Measurements from ENCODE around the gene C4BPB. TPM values are rescaled to one million over a fixed set of nuclear protein-coding genes. Genes with fewer than 3 reads are reported as not detected.

Gene C4BPB
- total RNA-seq, 5 donors from 2014 or later (not counting 1 experiment from before 2014, with no cell fraction given), result 0.66 to 4.8 (median 1.0) TPM; not detected in 1

GRCh38 chr1:207131163-207131562 is 42.5 kb downstream of the C4BPB start:
- no peak for DNase-seq
- no peak overlapping the region for H3K27ac ChIP-seq (ENCODE audit: low read length)
- Mint-ChIP-seq H3K27ac (no peak overlapping the region), H3K4me1 (no peaks in the 10 kb centered on the region), H3K4me3 (no peak overlapping the region), H3K36me3 (peaks cover 8% of the 10 kb centered on the region), H3K9me3 (peaks cover 14 to 37% (median 27%) of the 10 kb centered on the region in 3 donors), H3K27me3 (no peaks in the 10 kb centered on the region)
- H3K4me1 ChIP-seq (ENCODE audit: control insufficient read depth in 1 of 2, extremely low read depth in 1 of 2, insufficient read depth in 2 of 2, low read length in 2 of 2), result no peaks in the 10 kb centered on the region
- no peak for ATAC-seq (replicated peaks in 1 of 4)
- ChIA-PET POLR2A (no interaction called here), CTCF (no interaction called here)
- H3K9me3 ChIP-seq, result peaks cover 9% of the 10 kb centered on the region
- no peaks in the 10 kb centered on the region for H3K36me3 ChIP-seq (ENCODE audit: control insufficient read depth in 2 of 2, extremely low read depth in 1 of 2, insufficient read depth in 1 of 2, low read length in 1 of 2)
- WGBS (ENCODE audit: insufficient coverage), result 60% methylated on average over 1 of the region's 4 CpGs
- no peaks in the 10 kb centered on the region for H3K27me3 ChIP-seq (replicated peaks in 1 of 2; ENCODE audit: control insufficient read depth in 2 of 2, extremely low read depth in 1 of 2, insufficient read depth in 2 of 2, low read length in 1 of 2)
- no peak overlapping the region for H3K4me3 ChIP-seq (ENCODE audit: control insufficient read depth in 1 of 2, extremely low read depth in 1 of 2, low read length in 1 of 2)

DNA sequence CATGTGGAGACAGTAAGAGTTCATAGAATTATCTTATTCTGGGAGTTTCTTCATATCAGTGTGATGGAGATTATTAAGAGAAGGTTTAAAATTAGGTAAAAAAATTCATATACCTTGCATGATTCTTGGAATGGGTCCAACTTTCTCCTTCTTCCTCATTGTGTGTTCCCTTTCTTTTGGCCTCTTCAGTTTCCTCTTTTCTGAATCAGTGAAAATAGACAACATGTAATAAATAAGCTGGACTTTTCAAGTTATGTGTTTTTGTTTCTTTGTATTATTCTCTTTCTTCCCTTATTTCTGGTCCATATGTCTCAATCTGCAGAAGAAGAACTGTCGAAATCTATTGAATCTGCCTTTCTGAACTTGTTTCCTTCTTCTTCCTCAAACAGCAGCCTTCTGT is 45.9 kb downstream of the C4BPB start:
- CTCF ChIA-PET, result no interaction called here
- DNase-seq (no peak), ATAC-seq (replicated peaks in 1 of 4) (no peak)

DNA sequence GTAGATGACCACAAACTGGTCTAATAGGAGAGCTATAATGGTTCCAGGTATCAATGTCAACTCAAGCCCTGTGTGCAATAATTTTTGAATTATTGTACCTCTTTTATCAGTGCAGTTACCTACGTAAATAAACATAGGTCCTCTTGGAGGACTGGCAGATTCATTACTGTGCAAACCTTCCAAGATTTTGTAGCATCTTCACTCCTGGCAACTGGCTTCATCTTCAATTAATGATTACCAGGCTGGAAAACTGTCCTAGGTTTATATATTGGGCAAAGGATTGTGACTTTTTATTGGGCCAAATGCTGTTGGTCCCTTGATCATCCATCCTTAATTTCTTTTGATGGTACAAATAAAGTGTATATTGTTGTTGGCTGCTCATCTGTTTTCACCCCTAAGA is 51.0 kb downstream of the C4BPB start:
- Mint-ChIP-seq H3K4me3 (no peak overlapping the region), H3K36me3 (no peaks in the 10 kb centered on the region), H3K9me3 (peaks cover 0 to 4% (median 0%) of the 10 kb centered on the region in 3 donors), H3K4me1 (no peaks in the 10 kb centered on the region), H3K27me3 (peaks cover 0 to 2% of the 10 kb centered on the region in 2 donors), H3K27ac (no peak overlapping the region)
- WGBS (ENCODE audit: insufficient coverage), result 100% methylated on average over 1 of the region's 1 CpG
- POLR2A ChIA-PET, result no interaction called here
- Histone ChIP-seq H3K27ac (ENCODE audit: low read length) (no peak overlapping the region), H3K4me3 (ENCODE audit: control insufficient read depth in 1 of 2, extremely low read depth in 1 of 2, low read length in 1 of 2) (no peak overlapping the region), H3K36me3 (ENCODE audit: control insufficient read depth in 2 of 2, extremely low read depth in 1 of 2, insufficient read depth in 1 of 2, low read length in 1 of 2) (no peaks in the 10 kb centered on the region), H3K9me3 (no peaks in the 10 kb centered on the region), H3K4me1 (ENCODE audit: control insufficient read depth in 1 of 2, extremely low read depth in 1 of 2, insufficient read depth in 2 of 2, low read length in 2 of 2) (no peaks in the 10 kb centered on the region), H3K27me3 (replicated peaks in 1 of 2; ENCODE audit: control insufficient read depth in 2 of 2, extremely low read depth in 1 of 2, insufficient read depth in 2 of 2, low read length in 1 of 2) (no peaks in the 10 kb centered on the region)
- ATAC-seq (replicated peaks in 1 of 4) (no peak), DNase-seq (no peak)
- CTCF ChIA-PET, result no interaction called here

More for the DNA sequence above, 45.9 kb downstream of the C4BPB start:
- Histone ChIP-seq H3K27me3 (replicated peaks in 1 of 2; ENCODE audit: control insufficient read depth in 2 of 2, extremely low read depth in 1 of 2, insufficient read depth in 2 of 2, low read length in 1 of 2) (no peaks in the 10 kb centered on the region), H3K36me3 (ENCODE audit: control insufficient read depth in 2 of 2, extremely low read depth in 1 of 2, insufficient read depth in 1 of 2, low read length in 1 of 2) (no peaks in the 10 kb centered on the region), H3K4me1 (ENCODE audit: control insufficient read depth in 1 of 2, extremely low read depth in 1 of 2, insufficient read depth in 2 of 2, low read length in 2 of 2) (no peaks in the 10 kb centered on the region), H3K27ac (ENCODE audit: low read length) (no peak overlapping the region), H3K9me3 (no peaks in the 10 kb centered on the region), H3K4me3 (ENCODE audit: control insufficient read depth in 1 of 2, extremely low read depth in 1 of 2, low read length in 1 of 2) (no peak overlapping the region)
- Mint-ChIP-seq H3K27me3 (no peaks in the 10 kb centered on the region), H3K4me3 (no peak overlapping the region), H3K27ac (no peak overlapping the region), H3K9me3 (peaks cover 8 to 14% (median 10%) of the 10 kb centered on the region in 3 donors), H3K4me1 (no peaks in the 10 kb centered on the region), H3K36me3 (no peaks in the 10 kb centered on the region)
- POLR2A ChIA-PET, result interaction anchor here in 1 of 2 donors (0.6 kb wide), 1 partner anchor 24 kb away, joined by 3 read pairs; no protein-coding TSS in a partner anchor
- WGBS (ENCODE audit: insufficient coverage), result 80% methylated on average over 1 of the region's 1 CpG

DNA sequence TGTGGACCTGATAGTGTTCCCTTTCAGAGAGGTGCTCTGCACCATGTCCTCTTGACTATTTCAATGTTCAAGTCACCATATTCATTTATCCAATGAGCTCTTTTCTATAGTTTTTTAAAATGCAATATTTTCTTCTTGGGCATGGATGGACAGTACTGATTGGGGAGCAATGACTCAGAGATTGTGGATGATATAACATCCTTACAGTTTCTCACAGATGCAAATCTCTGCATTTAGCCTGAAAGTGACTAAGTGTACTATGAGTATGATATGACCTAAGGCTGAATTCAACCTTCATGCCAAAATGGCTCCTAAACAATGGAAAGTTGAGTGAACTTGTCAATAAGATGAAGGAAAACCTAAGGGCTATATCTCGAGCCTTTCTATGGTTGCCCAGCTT is 51.9 kb downstream of the C4BPB start:
- H3K4me1 Mint-ChIP-seq, result no peaks in the 10 kb centered on the region

DNA sequence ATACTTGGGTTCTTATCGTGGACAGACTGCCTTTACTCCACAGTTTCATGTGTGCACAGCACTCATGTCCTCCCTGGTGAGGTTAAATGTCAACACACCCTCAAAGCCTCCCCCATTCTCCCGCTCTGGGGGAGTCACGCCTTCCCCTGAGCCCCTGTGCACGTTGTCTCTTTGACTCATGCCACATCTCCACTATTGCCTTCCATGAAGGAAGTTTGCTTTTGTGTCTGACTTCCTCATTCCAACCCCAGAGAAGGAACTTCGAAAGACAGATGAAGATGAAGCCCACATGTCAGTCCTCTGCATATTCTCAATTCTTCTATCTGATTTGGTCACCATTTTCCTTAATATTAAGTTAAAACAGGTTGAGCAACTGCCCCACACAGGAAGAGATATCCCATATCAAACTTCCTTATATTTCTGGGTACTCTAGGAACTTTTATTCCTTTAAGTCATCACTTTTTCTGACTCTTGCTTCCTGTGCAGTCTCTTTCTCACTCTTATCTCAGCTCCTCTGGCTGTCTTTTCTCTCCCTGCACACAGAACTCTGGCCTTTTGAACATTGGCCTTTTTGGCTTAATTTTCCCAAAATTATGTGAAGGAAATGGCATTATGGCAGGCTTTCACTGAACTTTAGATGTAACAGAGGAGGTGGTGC is 56.9 kb downstream of the C4BPB start:
- peaks cover 0 to 5% of the 10 kb centered on the region in 2 donors for H3K27me3 Mint-ChIP-seq
- H3K4me1 Mint-ChIP-seq, result no peaks in the 10 kb centered on the region
- no peaks in the 10 kb centered on the region for H3K4me1 ChIP-seq (ENCODE audit: control insufficient read depth in 1 of 2, extremely low read depth in 1 of 2, insufficient read depth in 2 of 2, low read length in 2 of 2)
- WGBS (ENCODE audit: insufficient coverage), result 59% methylated on average over 4 of the region's 5 CpGs
- no peaks in the 10 kb centered on the region for H3K9me3 Mint-ChIP-seq
- H3K27ac ChIP-seq (ENCODE audit: low read length), result no peak overlapping the region
- no peaks in the 10 kb centered on the region for H3K36me3 Mint-ChIP-seq
- H3K9me3 ChIP-seq, result no peaks in the 10 kb centered on the region
- no peaks in the 10 kb centered on the region for H3K27me3 ChIP-seq (replicated peaks in 1 of 2; ENCODE audit: control insufficient read depth in 2 of 2, extremely low read depth in 1 of 2, insufficient read depth in 2 of 2, low read length in 1 of 2)
- POLR2A ChIA-PET, result no interaction called here
- no peak for DNase-seq
- H3K36me3 ChIP-seq (ENCODE audit: control insufficient read depth in 2 of 2, extremely low read depth in 1 of 2, insufficient read depth in 1 of 2, low read length in 1 of 2), result no peaks in the 10 kb centered on the region
- CTCF ChIA-PET, result interaction anchor here in 1 of 2 donors (0.7 kb wide), 1 partner anchor 61 kb away, joined by 4 read pairs; no protein-coding TSS in a partner anchor
- no peak overlapping the region for H3K4me3 ChIP-seq (ENCODE audit: control insufficient read depth in 1 of 2, extremely low read depth in 1 of 2, low read length in 1 of 2)
- H3K27ac Mint-ChIP-seq, result no peak overlapping the region
- ATAC-seq (replicated peaks in 1 of 4), result no peak
- no peak overlapping the region for H3K4me3 Mint-ChIP-seq

More for the DNA sequence above, 51.9 kb downstream of the C4BPB start:
- ATAC-seq (replicated peaks in 1 of 4) (no peak), DNase-seq (no peak)
- H3K27ac Mint-ChIP-seq, result no peak overlapping the region
- Histone ChIP-seq H3K36me3 (ENCODE audit: control insufficient read depth in 2 of 2, extremely low read depth in 1 of 2, insufficient read depth in 1 of 2, low read length in 1 of 2) (no peaks in the 10 kb centered on the region), H3K27me3 (replicated peaks in 1 of 2; ENCODE audit: control insufficient read depth in 2 of 2, extremely low read depth in 1 of 2, insufficient read depth in 2 of 2, low read length in 1 of 2) (no peaks in the 10 kb centered on the region), H3K9me3 (no peaks in the 10 kb centered on the region), H3K4me1 (ENCODE audit: control insufficient read depth in 1 of 2, extremely low read depth in 1 of 2, insufficient read depth in 2 of 2, low read length in 2 of 2) (no peaks in the 10 kb centered on the region), H3K27ac (ENCODE audit: low read length) (no peak overlapping the region), H3K4me3 (ENCODE audit: control insufficient read depth in 1 of 2, extremely low read depth in 1 of 2, low read length in 1 of 2) (no peak overlapping the region)
- ChIA-PET CTCF (no interaction called here), POLR2A (no interaction called here)
- no peaks in the 10 kb centered on the region for H3K36me3 Mint-ChIP-seq
- peaks cover 0 to 4% (median 0%) of the 10 kb centered on the region in 3 donors for H3K9me3 Mint-ChIP-seq
- peaks cover 0 to 2% of the 10 kb centered on the region in 2 donors for H3K27me3 Mint-ChIP-seq
- WGBS (ENCODE audit: insufficient coverage), result no CpG with 5 or more reads among the region's 1 CpG
- no peak overlapping the region for H3K4me3 Mint-ChIP-seq

Other genes with a start within 250 kb of the C4BPB start
- gene IL20, start 223.2 kb upstream of the C4BPB start, total RNA-seq, result not detected
- gene IL24, start 191.4 kb upstream of the C4BPB start, total RNA-seq, result under 1 TPM in 2 of 5 donors, not detected in 3; 0.18 to 0.22 TPM
- 100 to 1,000 TPM; 275 to 576 (median 453) TPM for gene FCMR, start 166.9 kb upstream of the C4BPB start, total RNA-seq
- 1 to 10 TPM in 3 of 5 donors, not detected in 2; 2.7 to 6.7 (median 3.2) TPM for gene PIGR, start 142.4 kb upstream of the C4BPB start, total RNA-seq
- gene FCAMR, start 118.4 kb upstream of the C4BPB start, total RNA-seq, result not detected
- gene C1orf116, start 56.1 kb upstream of the C4BPB start, total RNA-seq, result under 1 TPM; 0.08 to 0.29 (median 0.14) TPM
- gene YOD1, start 37.7 kb upstream of the C4BPB start, total RNA-seq, result 10 to 100 TPM in 2 of 5 donors, 1 to 10 TPM in 3; 7.8 to 13.5 (median 8.7) TPM
- gene PFKFB2, start 35.6 kb upstream of the C4BPB start, total RNA-seq, result 1 to 10 TPM; 1.6 to 4.7 (median 3.2) TPM
- under 1 TPM in 3 of 5 donors, not detected in 2; 0.60 to 0.72 (median 0.70) TPM for gene C4BPA, start 15.4 kb downstream of the C4BPB start, total RNA-seq
- 100 to 1,000 TPM in 3 of 5 donors, 10 to 100 TPM in 2; 86.2 to 218 (median 117) TPM for gene CD55, start 232.8 kb downstream of the C4BPB start, total RNA-seq

Measured in T-cell (primary cell).